Frontal cortex (tissue), 4 donors: Measurements from ENCODE around the gene DNAH6. TPM values are rescaled to one million over a fixed set of nuclear protein-coding genes. Genes with fewer than 3 reads are reported as not detected.
A peak's percentile ranks its signal among the peaks of the same experiment; 100 is the strongest.
"Not testable (repeated sequence)": the region's sequence is repeated elsewhere in the genome, so short reads cannot be mapped to it uniquely, and the experiment has no call there.

Experiments used
- DNase-seq, 2 donors: peaks; one replicate each; pipeline ENCODE4 v3.0.0; 2012; ENCODE audit warnings: low spot score in 2 of 2
- FAIRE-seq: peaks from 2 replicates; lab custom pipeline; 2012; peaks lifted over from hg19 to GRCh38; lab: Jason Lieb, UNC
- total RNA-seq: library from RNA; depleted of rRNA; stranded (reverse); fragments of >200 nt; gene quantifications from one replicate; pipeline ENCODE4 v1.2.3, GENCODE V29; 2014
- donor health status: control.
- donor health status: control.
- donor health status: control.

The DNAH6 gene
- total RNA-seq, 1 donor from 2014 or later, result 4.9 TPM

DNA sequence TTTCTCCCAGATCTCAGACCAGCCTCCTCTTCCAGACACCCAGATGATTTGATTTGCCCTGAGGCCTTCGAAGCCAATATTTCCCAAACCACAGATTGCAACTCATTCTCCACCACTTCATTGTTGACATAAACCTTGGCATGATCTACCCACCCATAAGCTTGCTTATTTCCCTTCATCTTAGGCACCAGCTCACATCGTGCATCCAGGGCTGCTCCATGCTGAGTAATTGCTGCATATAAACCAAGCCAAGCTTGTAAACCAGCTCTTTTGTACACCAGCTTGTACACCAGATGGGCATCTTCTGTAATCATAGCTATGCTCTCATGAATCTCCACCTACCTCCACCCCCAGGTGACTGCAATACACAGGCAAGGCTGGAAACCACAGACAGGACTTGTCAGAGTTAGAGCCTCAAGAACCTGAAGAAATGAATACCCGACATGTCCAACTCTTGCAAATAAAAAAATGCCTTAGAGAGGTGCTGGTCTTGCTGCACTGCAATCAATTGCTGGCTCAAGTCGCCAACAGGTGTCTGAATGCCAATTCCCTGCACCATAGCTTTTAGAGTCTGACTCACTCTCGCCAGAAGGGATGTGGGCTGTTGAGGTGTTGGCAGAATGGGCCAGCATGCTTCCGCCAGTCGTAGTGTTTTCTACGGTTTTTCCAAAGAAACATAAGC is 333.1 kb downstream of the DNAH6 start:
- no peak for FAIRE-seq

DNA sequence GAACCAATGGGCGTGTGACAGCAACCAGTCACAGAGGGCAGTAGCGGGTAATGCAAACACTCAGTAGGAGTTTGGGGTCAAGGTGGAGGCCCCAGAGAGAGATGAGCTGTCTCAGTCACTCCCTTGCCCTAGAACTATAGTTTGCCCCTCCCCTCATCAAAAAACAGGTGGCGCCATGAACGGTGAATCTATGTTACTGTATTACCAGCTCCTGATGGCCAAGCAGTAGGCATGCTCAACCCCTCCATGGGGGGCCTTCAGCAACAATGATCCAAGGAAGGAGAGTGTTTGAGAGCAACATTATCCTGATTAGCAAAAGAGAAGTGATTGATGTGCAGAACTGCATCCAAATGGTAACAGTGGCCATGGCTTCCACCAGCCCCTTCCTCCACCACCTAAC is 334.2 kb downstream of the DNAH6 start:
- DNase-seq, result no peak
- FAIRE-seq, result no peak

More for the DNA sequence above, 333.1 kb downstream of the DNAH6 start:
- no peak for DNase-seq

DNA sequence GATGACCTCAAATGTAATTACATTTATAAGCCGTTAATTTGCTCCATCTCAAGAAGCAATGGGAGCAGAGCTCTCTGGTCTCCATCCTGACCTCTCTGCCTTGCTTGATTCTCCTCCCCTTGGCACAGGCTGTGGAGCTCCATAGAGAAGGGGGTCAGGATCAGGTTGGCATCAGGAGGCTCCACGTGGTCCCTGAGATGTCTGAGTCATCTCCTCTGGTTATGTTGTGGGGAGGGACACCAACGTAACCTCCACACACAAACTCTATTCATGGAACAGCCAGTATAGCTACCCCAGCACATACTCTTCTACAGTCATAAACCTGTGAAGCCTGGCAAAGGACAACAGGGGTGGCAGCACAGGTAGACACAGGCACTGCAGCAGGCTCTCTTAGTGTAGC is 335.6 kb downstream of the DNAH6 start:
- FAIRE-seq (no peak), DNase-seq (no peak)

DNA sequence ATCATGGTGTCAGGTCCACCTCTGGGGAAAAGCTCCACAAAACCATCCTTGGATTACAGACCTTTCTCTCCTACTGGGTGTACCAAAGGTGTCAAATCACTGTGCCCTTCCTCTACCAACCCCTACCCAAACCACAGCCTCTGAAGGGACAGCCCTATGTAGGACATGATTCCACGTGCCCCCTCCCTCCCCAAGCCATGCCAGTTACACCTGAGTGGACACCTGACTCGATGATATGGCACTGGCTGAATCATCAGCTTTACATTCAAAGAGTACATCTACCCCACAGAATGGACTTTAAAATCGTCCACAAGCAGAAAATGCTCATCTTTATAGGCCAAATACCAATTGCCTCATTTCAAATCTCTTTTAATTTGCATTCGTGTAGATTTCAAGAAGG is 338.6 kb downstream of the DNAH6 start:
- no peak for DNase-seq
- FAIRE-seq, result no peak

DNA sequence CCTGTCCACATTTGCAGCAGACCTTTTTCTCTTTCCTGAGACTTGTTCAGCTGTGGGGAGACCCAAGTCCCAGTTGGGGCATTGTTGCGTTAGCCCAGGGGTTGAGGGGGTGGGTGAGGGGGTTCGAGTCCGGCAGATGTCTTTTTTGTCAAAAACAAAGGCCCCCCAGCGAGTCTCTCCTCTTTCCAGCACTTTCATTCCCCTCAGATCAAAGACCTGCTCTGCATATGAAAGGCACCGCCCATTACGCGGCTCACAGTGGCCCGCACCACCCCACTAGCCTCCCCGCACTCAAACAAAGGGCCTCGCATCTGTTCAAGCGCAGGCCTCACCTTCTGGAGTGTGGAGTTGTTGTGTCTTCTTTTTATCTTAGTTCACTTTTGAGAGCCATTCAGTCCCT is 339.4 kb downstream of the DNAH6 start:
- DNase-seq (no peak), FAIRE-seq (no peak)

DNA sequence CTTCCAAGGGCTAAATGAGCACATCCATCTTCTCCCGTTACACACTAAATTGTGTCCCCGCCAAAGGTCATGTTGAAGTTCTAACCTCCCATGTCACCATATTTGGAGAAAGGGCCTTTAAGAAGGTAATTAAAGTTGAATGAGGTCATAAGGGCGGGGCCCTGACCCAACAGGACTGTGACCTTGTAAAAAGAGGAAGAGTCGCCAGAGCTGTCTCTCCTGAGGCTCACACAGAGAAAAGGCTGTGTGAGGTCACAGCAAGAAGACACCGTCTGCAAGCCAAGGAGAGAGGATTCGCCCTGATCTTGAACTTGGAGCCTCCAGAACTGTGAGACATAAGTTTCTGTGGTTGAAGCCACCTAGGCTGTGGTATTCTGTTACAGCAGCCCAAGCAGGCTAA is 340.5 kb downstream of the DNAH6 start:
- no peak for FAIRE-seq
- DNase-seq, result no peak

DNA sequence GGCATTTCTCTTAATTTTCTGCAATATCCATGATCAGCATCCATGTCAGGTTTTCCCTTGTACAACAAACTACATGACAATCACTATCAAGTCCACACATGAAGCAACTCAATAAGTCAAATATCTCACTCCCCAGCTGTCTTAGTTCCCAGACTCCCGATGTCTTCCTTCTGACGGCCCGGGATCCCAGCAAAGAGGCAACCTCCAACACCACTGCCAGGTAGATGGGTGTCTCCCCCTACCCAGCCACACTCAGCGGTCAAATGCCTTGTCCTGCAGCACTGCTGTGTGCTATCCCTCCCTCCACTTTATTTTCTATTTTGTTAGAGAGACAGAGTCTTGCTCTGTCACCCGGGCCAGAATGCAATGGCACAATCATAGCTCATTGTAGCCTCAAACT is 341.3 kb downstream of the DNAH6 start:
- DNase-seq, result no peak
- FAIRE-seq, result no peak

DNA sequence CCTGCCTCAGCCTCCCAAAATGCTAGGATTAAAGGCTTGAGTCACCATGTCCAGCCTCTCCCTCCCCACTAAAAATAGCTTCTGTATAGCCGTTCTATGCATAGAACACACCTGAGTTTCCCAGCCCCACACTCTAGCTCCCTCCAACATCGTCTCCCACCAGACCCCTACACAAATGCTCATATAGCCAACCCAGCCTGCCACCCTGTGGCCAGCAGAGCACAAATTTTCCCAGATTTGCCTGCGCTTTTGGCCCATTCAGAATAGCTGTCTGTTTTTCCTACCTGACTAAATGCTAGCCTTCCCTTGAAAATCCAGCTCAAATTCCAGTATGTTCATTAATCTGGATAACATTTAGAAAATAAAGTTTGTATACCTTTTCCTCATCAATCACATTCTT is 341.8 kb downstream of the DNAH6 start:
- no peak for FAIRE-seq
- DNase-seq, result no peak

DNA sequence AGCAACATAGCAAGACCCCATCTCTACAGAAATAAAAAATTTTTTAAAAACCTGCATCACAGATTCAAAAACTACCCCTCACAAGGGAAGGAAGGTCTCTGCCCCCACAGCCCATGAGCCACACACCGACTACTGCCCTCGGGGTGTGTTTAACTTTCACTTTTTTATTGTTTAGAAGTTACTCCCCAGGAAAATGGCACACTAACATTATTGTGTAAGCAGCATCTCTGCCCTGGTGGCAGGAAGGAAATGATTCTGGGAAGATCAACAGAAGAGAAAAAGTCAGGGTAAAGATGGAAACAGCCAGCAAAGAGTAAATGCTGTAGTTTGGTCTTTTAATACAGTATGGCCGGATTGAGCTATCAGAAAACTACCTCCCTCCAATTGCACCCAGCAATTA is 342.6 kb downstream of the DNAH6 start:
- no peak for FAIRE-seq
- DNase-seq, result no peak

DNA sequence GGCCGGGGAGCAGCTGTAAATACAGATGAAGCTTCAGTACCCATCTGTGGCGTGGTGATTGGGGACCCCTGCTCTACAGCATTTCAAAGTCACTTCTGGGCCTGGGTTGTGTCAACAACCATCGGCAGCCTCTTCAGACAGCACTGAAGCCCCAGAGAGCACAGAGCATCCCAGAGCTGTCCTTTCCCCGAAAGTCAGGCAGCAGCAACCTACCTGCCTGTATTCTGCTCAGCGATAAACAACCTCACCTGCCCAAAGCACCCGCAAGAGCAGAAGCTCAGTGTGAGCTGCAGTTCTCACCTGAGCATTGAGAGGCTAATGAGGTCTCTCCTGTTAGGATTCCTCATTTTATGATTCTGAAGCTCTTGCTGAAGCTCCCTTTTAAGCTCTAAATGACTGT is 345.2 kb downstream of the DNAH6 start:
- FAIRE-seq (no peak), DNase-seq (no peak)

DNA sequence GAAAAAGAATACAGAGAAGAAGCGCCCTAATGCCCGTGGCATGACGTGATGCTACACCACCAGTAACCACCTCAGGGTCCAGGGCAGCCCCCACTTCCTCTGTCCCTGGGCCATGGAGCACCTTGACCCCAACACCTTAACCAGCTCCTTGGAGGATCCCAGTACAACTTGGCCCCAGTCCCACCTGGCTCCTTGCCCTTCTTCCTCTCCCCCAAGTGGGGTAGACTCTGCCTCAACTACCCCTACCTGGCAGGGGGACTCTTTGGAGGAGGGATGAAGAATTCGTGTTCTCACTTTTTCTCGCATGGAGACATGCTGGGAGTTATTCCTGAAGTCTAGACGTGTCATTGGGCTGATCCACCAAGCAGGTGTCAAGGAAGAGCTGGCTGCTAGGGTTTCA is 345.7 kb downstream of the DNAH6 start:
- FAIRE-seq, result no peak

DNA sequence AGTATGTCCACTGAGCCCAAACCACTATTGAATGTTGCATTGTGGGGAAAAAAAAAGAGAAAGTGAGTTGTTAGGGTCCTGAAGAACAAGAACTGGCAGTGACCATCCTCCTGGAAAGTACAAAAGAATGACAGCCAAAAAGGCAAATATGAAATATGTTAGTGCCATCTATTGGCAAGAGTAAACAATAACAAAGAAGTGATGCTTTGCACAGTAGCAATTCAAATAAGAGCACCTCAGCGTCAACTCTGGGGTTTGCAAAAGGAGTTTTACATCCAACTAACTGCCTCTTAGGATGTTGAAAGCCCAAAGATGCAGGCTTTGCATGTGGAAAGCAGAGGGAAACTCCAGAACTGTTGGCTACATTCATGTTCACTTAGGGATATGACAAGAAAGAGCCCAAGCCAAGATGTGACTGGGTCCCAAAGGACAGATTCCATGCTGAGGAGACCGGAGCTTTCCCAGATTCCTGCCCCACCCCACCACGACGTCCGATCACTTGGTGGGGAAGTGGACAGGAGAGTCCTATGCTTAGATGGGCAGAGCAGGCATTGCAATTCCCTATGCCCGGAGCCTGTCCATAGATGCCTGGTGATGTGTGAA is 349.0 kb downstream of the DNAH6 start:
- no peak for FAIRE-seq
- peak in 1 of 2 donors; percentile 40 for DNase-seq

More for the DNA sequence above, 345.7 kb downstream of the DNAH6 start:
- DNase-seq, result no peak

DNA sequence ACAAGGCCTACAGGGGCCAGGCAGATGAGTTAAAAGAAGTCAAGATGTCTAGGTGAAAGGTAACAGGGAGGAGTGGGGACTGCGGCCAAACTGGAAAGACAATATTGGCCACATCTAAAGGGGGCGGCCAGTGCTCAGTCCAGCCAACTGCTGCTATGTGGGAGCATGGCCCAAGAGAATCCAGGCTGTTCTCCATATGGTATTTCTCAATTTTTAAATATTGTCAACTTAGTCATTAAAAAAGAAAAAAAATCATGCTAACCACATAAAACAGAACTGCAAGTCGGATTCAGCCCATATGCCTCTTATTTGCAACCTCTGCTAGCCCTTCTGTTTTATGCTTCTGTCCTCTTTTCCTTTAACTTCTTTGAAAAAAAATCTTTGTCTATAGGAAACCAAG is 349.8 kb downstream of the DNAH6 start:
- no peak for FAIRE-seq
- DNase-seq, result no peak

DNA sequence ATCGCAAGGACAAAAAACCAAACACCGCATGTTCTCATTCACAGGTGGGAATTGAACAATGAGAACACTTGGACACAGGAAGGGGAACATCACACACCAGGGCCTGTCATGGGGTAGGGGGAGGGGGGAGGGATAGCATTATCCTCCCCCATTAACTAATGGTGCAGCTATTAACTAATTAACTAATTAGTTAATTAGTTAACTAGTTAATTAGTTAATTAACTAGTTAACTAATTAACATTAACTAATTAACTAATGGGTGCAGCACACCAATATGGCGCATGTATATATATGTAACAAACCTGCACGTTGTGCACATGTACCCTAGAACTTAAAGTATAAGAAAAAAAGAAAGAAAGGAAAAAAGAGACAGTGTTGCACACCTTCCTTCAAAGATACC is 352.0 kb downstream of the DNAH6 start:
- FAIRE-seq, DNase-seq: not testable (repeated sequence)

Other genes starting within 250 kb of the DNAH6 start
- gene SUCLG1, start 57.2 kb upstream of the DNAH6 start, total RNA-seq, result 72.6 TPM